Measurements from ENCODE around the gene SKI. TPM values are rescaled to one million over a fixed set of nuclear protein-coding genes. Genes with fewer than 3 reads are reported as not detected.

The SKI gene
- total and polyA plus RNA-seq, 2 of the 8 experiments (the other 6 are each of a cell fraction or from before 2014, with no cell fraction given), result 8.3 to 87.6 TPM

- Histone ChIP-seq H3K27ac (ENCODE audit: low read depth, low read length) (no peak overlapping the region), H4K91ac (replicated peaks; ENCODE audit: insufficient read length, low read length) (no peak overlapping the region), H2AK5ac (ENCODE audit: low read depth, low read length) (no peak overlapping the region), H3K79me2 (ENCODE audit: control insufficient read depth in 1 of 2, insufficient read depth in 2 of 2, low read length in 2 of 2) (peaks cover 75 to 99% of the 10 kb centered on the region in 2 experiments), H2BK5ac (ENCODE audit: low read depth, low read length) (no peak overlapping the region), H2BK120ac (replicated peaks; ENCODE audit: low read depth, low read length) (no peak overlapping the region), H3K23me2 (ENCODE audit: low read depth, low read length) (peaks cover 19% of the 10 kb centered on the region), H3K18ac (ENCODE audit: extremely low read depth, low read length) (no peak overlapping the region), H3K14ac (ENCODE audit: insufficient read length) (no peak overlapping the region), H3K4me2 (ENCODE audit: insufficient read depth in 1 of 2, low read depth in 2 of 2, low read length in 2 of 2) (no peak overlapping the region; a peak in 1 of 4 replicates), H2BK12ac (ENCODE audit: low read depth, low read length) (no peak overlapping the region), H3K9ac (replicated peaks in 1 of 4; ENCODE audit: extremely low read depth in 1 of 4, low read depth in 3 of 4, low read length in 3 of 4) (no peak overlapping the region), H4K20me1 (replicated peaks in 1 of 2; ENCODE audit: control insufficient read depth in 1 of 2, insufficient read depth in 2 of 2, low read length in 2 of 2) (peaks cover 70 to 79% of the 10 kb centered on the region in 2 experiments), H3K56ac (replicated peaks; ENCODE audit: insufficient read length, low read depth, low read length) (no peak overlapping the region), H3K4me1 (replicated peaks in 1 of 4; ENCODE audit: control insufficient read depth in 3 of 4, insufficient read depth in 4 of 4, low read length in 3 of 4) (peaks cover 0 to 46% (median 30%) of the 10 kb centered on the region in 4 experiments; a peak in 6 of 7 replicates), H2BK15ac (ENCODE audit: low read length) (no peak overlapping the region), H4K5ac (ENCODE audit: insufficient read length, low read depth, low read length) (no peak overlapping the region), H2AFZ (ENCODE audit: low read length) (no peak overlapping the region), H3K23ac (ENCODE audit: insufficient read length) (no peak overlapping the region), H3K79me1 (ENCODE audit: low read depth, low read length) (peaks cover 22% of the 10 kb centered on the region), H3K36me3 (ENCODE audit: control insufficient read depth in 2 of 4, insufficient read depth in 4 of 4, low read length in 3 of 4) (no peaks in the 10 kb centered on the region), H3K4ac (replicated peaks; ENCODE audit: insufficient read length, low read depth, low read length) (no peak overlapping the region), H3K4me3 (ENCODE audit: extremely low read depth in 1 of 4, insufficient read depth in 2 of 4, low read depth in 3 of 4, low read length in 4 of 4) (no peak overlapping the region), H3K27me3 (replicated peaks in 1 of 4; ENCODE audit: control insufficient read depth in 3 of 4, extremely low read depth in 1 of 4, insufficient read depth in 3 of 4, low read length in 3 of 4) (no peaks in the 10 kb centered on the region), H2BK20ac (ENCODE audit: low read length) (no peak overlapping the region), H4K8ac (ENCODE audit: extremely low read depth, insufficient read depth, low read length) (peak overlapping the region; percentile 32; the same call in 1 of the 2 replicates), H3K9me3 (ENCODE audit: insufficient read depth in 2 of 2, low read depth in 1 of 2, low read length in 1 of 2) (no peaks in the 10 kb centered on the region)
- DNase-seq (ENCODE audit: low read depth in 1 of 2, low spot score in 2 of 2) (no peak), FAIRE-seq (no peak)
- WGBS, 2 experiments (ENCODE audit: extremely low coverage in 1 of 2, insufficient coverage in 1 of 2, insufficient read length in 1 of 2, insufficient replicate concordance in 2 of 2, low coverage in 1 of 2, low lambda C conversion rate in 2 of 2, missing lambda C conversion rate in 1 of 2), result 81% methylated on average over 12 of the region's 12 CpGs; no CpG with 5 or more reads in 1 of the 2 experiments
- POLR2A ChIA-PET (ENCODE audit: partially characterized antibody), result interaction anchor here (0.6 to 4.3 kb wide), 12 partner anchors 9 to 148 kb away, joined by 3 to 19 read pairs (median 3); partner anchors contain the start of gene FAAP20
- CTCF ChIA-PET (ENCODE audit: partially characterized antibody), result interaction anchor here (0.6 to 3.2 kb wide), 20 partner anchors 10 to 149 kb away, joined by 3 to 17 read pairs (median 4); partner anchors contain the start of gene FAAP20
- TF ChIP-seq MAFK (IDR thresholded peaks at IDR 0.05; ENCODE audit: low read depth, low read length) (no peak), CTBP2 (IDR thresholded peaks at IDR 0.05; ENCODE audit: borderline replicate concordance, insufficient read depth, insufficient read length, low read length) (no peak), SUZ12 (IDR thresholded peaks at IDR 0.05; ENCODE audit: low read length) (no peak), TEAD4 (IDR thresholded peaks at IDR 0.05; ENCODE audit: low read depth, low read length) (no peak), NRF1 (IDR thresholded peaks at IDR 0.05; ENCODE audit: low read depth, low read length) (no peak), GTF2F1 (IDR thresholded peaks at IDR 0.05; ENCODE audit: borderline replicate concordance, low read depth, low read length) (no peak), FOSL1 (IDR thresholded peaks at IDR 0.05; ENCODE audit: insufficient read depth, low read depth, low read length) (no peak), SIN3A (conservative IDR thresholded peaks at IDR 0.05 in 1 of 2, IDR thresholded peaks at IDR 0.05 in 1 of 2; ENCODE audit: low read depth in 1 of 2, low read length in 2 of 2) (no peak), POU5F1 (IDR thresholded peaks at IDR 0.05; ENCODE audit: low read depth, low read length) (no peak), CBX8 (IDR thresholded peaks at IDR 0.05; ENCODE audit: borderline replicate concordance, low read depth, low read length) (no peak)
- TF ChIP-seq, protein P1, sequence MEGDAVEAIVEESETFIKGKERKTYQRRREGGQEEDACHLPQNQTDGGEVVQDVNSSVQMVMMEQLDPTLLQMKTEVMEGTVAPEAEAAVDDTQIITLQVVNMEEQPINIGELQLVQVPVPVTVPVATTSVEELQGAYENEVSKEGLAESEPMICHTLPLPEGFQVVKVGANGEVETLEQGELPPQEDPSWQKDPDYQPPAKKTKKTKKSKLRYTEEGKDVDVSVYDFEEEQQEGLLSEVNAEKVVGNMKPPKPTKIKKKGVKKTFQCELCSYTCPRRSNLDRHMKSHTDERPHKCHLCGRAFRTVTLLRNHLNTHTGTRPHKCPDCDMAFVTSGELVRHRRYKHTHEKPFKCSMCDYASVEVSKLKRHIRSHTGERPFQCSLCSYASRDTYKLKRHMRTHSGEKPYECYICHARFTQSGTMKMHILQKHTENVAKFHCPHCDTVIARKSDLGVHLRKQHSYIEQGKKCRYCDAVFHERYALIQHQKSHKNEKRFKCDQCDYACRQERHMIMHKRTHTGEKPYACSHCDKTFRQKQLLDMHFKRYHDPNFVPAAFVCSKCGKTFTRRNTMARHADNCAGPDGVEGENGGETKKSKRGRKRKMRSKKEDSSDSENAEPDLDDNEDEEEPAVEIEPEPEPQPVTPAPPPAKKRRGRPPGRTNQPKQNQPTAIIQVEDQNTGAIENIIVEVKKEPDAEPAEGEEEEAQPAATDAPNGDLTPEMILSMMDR (IDR thresholded peaks at IDR 0.05; ENCODE audit: control extremely low read depth in 1 of 3, insufficient read depth in 1 of 3, low read depth in 1 of 3, low read length in 3 of 3), result no peak
Measured at GRCh38 chr1:2233468-2233867, 5.3 kb downstream of the SKI start.

All from H1 (cell line).